GM21825 (cell line): ENCODE measurements around the gene NDOR1.
"Not testable (repeated sequence)": the region's sequence is repeated elsewhere in the genome, so short reads cannot be mapped to it uniquely, and the experiment has no call there.

Source experiments
- ATAC-seq: cut with Tn5 transposase; IDR thresholded peaks from one replicate; pipeline ENCODE4 v1.9.1; 2021; ENCODE audit warnings: mild to moderate bottlenecking, moderate library complexity; ENCODE audit not compliant: unreplicated experiment

NDOR1 gene

DNA sequence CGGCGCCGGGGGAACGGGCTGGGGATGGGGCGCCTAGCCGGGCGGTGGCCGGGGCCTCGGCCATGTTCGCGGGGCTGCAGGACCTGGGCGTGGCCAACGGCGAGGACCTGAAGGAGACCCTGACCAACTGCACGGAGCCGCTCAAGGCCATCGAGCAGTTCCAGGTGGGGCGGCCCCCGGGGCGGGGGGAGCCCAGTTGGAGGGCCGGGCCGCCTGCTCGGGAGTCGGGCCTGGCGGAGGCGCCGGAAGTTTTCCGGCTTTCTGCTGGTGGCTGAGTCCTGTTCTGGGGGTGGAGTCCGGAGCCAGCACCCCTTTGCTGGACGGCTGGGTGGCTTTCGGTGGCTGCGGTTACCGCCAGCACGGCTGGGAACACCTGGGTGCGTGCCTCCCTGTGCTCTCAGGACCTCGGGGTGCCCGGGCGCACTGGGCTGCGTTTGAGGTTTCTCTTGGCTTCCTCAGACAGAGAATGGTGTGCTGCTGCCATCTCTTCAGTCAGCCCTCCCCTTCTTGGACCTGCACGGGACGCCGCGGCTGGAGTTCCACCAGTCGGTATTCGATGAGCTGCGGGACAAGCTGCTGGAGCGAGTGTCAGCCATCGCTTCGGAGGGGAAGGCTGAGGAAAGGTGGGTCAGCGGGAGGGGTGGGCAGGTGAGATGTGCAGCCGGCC lies 50.1 kb downstream of the NDOR1 start:
- ATAC-seq = no peak

DNA sequence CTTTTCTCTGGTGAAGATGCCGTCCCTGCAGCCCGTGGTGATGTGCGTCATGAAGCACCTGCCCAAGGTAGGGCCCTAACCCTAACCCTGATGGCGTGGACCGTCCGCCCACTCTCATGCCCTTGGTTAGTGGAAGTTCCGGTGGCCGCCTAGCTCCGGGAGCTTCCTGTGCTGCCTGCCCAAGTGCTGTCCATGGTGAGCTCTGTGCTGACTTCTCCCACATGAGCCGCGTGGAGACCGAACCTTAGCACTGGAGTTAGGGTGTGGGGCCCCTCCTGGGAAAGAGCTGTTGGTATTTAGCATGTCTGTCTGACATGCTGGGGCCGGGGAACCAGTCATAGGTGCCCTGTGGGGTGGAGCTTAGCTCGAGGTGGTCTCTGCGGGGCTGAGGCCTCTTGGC lies 50.9 kb downstream of the NDOR1 start:
- ATAC-seq = no peak

DNA sequence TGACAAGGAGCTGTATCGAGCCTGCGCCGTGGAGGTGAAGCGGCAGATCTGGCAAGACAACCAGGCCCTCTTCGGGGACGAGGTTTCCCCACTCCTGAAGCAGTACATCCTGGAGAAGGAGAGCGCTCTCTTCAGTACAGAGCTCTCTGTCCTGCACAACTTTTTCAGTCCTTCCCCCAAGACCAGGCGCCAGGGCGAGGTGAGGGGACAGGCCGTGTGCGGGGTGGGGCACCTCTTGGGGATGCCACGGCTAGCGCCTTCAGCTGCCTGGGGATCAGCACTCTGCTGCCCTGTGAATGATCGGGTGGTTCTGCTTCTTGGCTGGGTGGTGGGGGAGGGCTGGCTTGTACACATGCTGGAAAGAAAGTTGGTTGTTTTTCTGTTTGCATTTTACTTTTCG lies 51.4 kb downstream of the NDOR1 start:
- ATAC-seq = no peak

DNA sequence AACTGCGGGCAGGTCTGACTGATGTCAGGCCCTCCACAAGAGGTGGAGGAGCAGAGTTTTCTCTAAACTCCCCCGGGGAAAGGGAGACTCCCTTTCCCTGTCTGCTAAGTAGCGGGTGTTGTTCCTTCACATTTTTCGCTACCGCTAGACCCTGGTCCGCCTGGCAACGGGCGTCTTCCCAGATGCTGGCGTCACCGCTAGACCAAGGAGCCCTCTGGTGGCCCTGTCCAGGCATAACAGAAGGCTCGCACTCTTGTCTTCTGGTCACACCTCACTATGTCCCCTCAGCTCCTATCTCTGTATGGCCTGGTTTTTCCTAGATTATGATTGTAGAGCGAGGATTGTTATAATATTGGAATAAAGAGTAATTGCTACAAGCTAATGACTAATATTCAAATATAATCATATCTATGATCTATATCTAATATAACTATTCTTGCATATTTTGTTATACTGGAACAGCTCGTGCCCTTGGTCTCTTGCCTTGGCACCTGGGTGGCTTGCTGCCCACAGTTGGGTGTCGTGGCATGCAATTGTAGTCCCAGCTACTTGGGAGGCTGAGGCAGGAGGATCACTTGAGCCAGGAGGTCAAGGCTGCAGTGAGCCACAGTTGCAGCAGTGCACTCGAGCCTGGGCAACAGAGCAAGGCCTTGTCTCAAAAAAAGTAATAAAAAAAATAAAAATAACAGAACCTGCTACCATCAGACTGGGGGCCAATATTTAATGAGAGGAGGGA lies 56.8 kb downstream of the NDOR1 start:
- not testable (repeated sequence) for ATAC-seq

DNA sequence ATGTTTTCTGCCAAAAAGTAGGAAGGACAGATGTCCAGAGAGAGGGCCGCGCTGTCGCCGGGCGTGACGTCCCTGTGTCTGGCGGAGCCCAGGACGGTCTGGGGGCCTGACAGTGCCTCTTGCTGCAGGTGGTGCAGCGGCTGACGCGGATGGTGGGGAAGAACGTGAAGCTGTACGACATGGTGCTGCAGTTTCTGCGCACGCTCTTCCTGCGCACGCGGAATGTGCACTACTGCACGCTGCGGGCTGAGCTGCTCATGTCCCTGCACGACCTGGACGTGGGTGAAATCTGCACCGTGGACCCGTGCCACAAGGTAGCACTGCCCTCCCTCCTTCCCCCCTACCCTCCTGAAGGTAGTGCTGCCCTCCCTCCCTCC lies 57.4 kb downstream of the NDOR1 start:
- no peak for ATAC-seq

DNA sequence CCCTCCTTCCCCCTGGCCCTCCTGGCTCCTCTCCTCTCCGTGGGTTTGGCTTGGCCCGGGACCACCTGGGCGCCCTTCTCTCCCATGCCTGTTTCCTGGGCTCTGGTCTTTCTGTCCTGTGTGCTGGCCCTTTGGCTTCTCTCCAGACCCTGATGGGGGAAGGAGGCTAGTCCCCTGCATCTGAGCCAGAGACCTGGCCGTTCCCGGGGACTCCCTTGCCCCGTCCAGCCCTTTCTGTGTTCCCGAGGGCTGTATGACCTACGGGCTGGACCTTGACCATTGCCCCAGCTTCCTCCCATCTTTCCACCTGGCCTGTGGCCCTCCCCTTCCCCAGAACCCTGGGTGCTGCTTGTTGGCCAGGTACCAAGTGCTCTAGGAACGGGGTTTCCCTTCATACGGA lies 58.0 kb downstream of the NDOR1 start:
- ATAC-seq = no peak

DNA sequence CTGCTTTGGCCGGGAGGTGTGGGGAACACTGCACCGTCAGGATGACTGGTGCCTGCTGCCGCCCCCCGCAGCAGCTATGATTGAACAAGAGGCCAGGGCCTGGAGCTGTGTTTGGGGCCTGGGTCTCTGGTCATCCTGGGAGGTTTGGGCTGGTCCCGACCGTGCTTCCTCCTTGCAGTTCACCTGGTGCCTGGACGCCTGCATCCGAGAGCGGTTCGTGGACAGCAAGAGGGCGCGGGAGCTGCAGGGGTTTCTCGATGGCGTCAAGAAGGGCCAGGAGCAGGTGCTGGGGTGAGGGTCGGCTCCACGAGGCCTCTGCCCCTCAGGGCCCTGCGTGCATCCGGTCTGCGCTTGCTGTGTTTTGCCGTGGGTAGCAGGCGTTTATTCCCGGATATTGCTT lies 58.6 kb downstream of the NDOR1 start:
- no peak for ATAC-seq

DNA sequence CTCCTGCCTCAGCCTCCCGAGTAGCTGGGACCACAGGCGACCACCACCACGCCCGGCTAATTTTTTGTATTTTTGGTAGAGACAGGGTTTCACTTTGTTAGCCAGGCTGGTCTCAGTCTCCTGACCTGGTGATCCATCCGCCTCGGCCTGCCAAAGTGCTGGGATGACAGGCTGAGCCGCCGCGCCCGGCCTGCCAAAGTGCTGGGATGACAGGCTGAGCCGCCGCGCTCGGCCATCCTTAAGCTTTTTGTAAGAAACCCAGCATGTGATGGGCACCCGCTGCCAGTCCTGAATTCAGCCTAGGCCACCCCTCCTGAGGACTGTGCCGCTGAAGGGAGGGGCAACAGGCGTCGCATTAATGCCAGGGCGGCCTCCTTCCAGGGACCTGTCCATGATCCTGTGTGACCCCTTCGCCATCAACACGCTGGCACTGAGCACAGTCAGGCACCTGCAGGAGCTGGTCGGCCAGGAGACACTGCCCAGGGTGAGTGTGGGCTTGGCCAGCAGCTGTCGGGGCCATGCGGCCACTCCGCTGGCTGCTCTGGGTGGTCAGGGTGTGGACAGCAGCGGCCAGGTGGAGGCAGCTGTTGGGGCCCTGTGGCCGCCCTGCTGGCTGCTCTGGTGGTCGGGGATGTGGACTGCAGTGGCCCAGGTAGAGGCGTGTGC lies 60.1 kb downstream of the NDOR1 start:
- no peak for ATAC-seq

DNA sequence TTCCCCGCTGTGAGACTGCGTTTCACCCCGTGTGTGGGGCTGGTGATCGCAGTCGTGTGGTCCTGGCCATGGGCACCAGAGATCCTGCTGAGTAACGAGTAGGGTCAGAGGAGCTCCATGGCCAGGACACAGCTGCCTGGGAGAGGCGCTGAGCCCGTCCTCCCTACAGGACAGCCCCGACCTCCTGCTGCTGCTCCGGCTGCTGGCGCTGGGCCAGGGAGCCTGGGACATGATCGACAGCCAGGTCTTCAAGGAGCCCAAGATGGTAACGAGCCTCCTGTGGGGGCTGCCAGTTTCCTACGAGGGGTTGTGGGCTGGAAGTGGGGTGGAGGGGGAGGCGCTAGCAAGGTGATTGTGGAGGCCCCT lies 60.6 kb downstream of the NDOR1 start:
- ATAC-seq = no peak
